K562 (cell line): ENCODE results near the gene JPH4. TPM values are rescaled to one million over a fixed set of nuclear protein-coding genes. Genes with fewer than 3 reads are reported as not detected.

Experiments
- ARHGAP35 ChIP-seq: fragments of 450-650 bp; IDR thresholded peaks from 2 replicates; pipeline ENCODE4 v1.6.1; 2018; ENCODE audit not compliant: partially characterized antibody
- CEBPG ChIP-seq, 3 experiments: fragments of 200-800 bp in 1 of 3; sonication (Bioruptor generic) in 1 of 3; sonication (generic) in 1 of 3; formaldehyde crosslinking in 1 of 3; IDR thresholded peaks in 2 of 3; conservative IDR thresholded peaks in 1 of 3; 2 replicates each; pipeline versions ENCODE4 v1.6.1 to v1.8.0; 2016 to 2022; ENCODE audit warnings: missing compliant biosample characterization in 2 of 3, missing genetic modification characterization in 2 of 3, mild to moderate bottlenecking in 1 of 3, missing genetic modification reagents in 1 of 3
- E4F1 ChIP-seq: fragments of 250-450 bp; sonication (Bioruptor Pico); IDR thresholded peaks from 2 replicates; pipeline ENCODE4 v1.5.0; 2021; ENCODE audit warnings: mild to moderate bottlenecking, borderline replicate concordance
- FIP1L1 ChIP-seq: fragments of 200-400 bp; formaldehyde crosslinking; IDR thresholded peaks from 2 replicates; pipeline ENCODE4 v1.6.1; 2018; ENCODE audit warnings: mild to moderate bottlenecking, low read depth, low read length; ENCODE audit not compliant: poor library complexity, severe bottlenecking
- FOXJ3 ChIP-seq: sonication (generic); formaldehyde crosslinking; IDR thresholded peaks from 2 replicates; pipeline ENCODE4 v1.4.0; 2020; ENCODE audit warnings: mild to moderate bottlenecking, missing genetic modification reagents
- HES1 ChIP-seq: fragments of 450-650 bp; IDR thresholded peaks from 2 replicates; pipeline ENCODE4 v1.6.1; 2016; ENCODE audit warnings: low read depth, mild to moderate bottlenecking, moderate library complexity
- HOXB6 ChIP-seq: fragments of 250-450 bp; sonication (Bioruptor Pico); IDR thresholded peaks from 2 replicates; pipeline ENCODE4 v1.5.1; 2022; ENCODE audit warnings: mild to moderate bottlenecking, borderline replicate concordance
- KLF16 ChIP-seq: IDR thresholded peaks from 2 replicates; pipeline ENCODE4 v1.6.1; 2016; ENCODE audit warnings: antibody characterized with exemption
- NFE2 ChIP-seq: IDR thresholded peaks from 2 replicates; pipeline ENCODE4 v1.6.1; 2014; ENCODE audit warnings: antibody characterized with exemption, low read depth
- NR3C1 ChIP-seq: sonication (generic); formaldehyde crosslinking; IDR thresholded peaks from 2 replicates; pipeline ENCODE4 v1.8.1; 2022; ENCODE audit warnings: missing genetic modification reagents
- OTX1 ChIP-seq: fragments of 450-650 bp; formaldehyde crosslinking; IDR thresholded peaks from 2 replicates; pipeline ENCODE4 v1.4.0; 2022; ENCODE audit warnings: mild to moderate bottlenecking
- PPARD ChIP-seq: fragments of 250-450 bp; sonication (Bioruptor Pico); IDR thresholded peaks from 2 replicates; pipeline ENCODE4 v1.8.0; 2022; ENCODE audit warnings: inconsistent platforms, mild to moderate bottlenecking, moderate library complexity
- RAD51 ChIP-seq: fragments of 450-650 bp; IDR thresholded peaks from 2 replicates; pipeline ENCODE4 v1.7.1; 2016; ENCODE audit warnings: low read depth, mild to moderate bottlenecking, borderline replicate concordance
- U2AF2 ChIP-seq: fragments of 200-400 bp; formaldehyde crosslinking; optimal IDR thresholded peaks from 2 replicates; pipeline ENCODE3; 2017; ENCODE audit warnings: low read depth, mild to moderate bottlenecking, low read length
- USF2 ChIP-seq: sonication (generic); formaldehyde crosslinking; IDR thresholded peaks from 2 replicates; pipeline ENCODE4 v1.5.0; 2020; ENCODE audit warnings: missing genetic modification reagents
- WHSC1 ChIP-seq: IDR thresholded peaks from one replicate; pipeline ENCODE4 v1.6.1; 2012; ENCODE audit warnings: low read length, control low read depth, inconsistent platforms
- ZBTB49 ChIP-seq: sonication (generic); formaldehyde crosslinking; IDR thresholded peaks from 2 replicates; pipeline ENCODE4 v1.8.0; 2022; ENCODE audit warnings: missing genetic modification reagents, mild to moderate bottlenecking, borderline replicate concordance
- ZNF280A ChIP-seq: fragments of 450-650 bp; IDR thresholded peaks from 2 replicates; pipeline ENCODE4 v1.6.1; 2018; ENCODE audit warnings: mild to moderate bottlenecking, low read depth; ENCODE audit not compliant: partially characterized antibody
- polyA plus RNA-seq, 8 experiments: library from polyadenylated mRNA; depleted of rRNA in 4 of 8; stranded (reverse) in 5 of 8; unstranded in 3 of 8; fragments of >200 nt; fragmentation: Nextera tagmentation in 2 of 8; fragmentation: Illumina TruSeq in 1 of 8; extraction: Ambion mirVana in 2 of 8; extraction: Trizol in 1 of 8; gene quantifications; 2 replicates each; pipeline versions ENCODE4 v1.2.1 to v1.2.3, GENCODE V29; 2011 to 2014; ENCODE audit warnings: inconsistent platforms in 1 of 8, missing spikeins in 1 of 8
- total RNA-seq, 7 experiments: library from RNA; depleted of rRNA in 6 of 7; stranded (reverse); fragments of >200 nt in 6 of 7; fragmentation: Illumina TruSeq in 2 of 7; extraction: Trizol in 2 of 7; gene quantifications; 2 replicates each; pipeline versions ENCODE4 v1.2.1 to v1.2.3, GENCODE V29; 2011 to 2021; ENCODE audit warnings: low replicate concordance in 1 of 7

JPH4 gene
- total and polyA plus RNA-seq, 9 of the 15 experiments (the other 6 are each of a cell fraction or from before 2014, with no cell fraction given), result 0.04 to 0.13 (median 0.06) TPM; not detected in 5

GRCh38 chr14:23555882-23556699 is 22.5 kb downstream of the JPH4 start, which contains the start of gene THTPA (continued):
- TF ChIP-seq HES1, result no peak
- no peak for TF ChIP-seq WHSC1
- no peak for TF ChIP-seq KLF16
- no peak for TF ChIP-seq USF2
- TF ChIP-seq E4F1, result no peak
- no peak for TF ChIP-seq PPARD (CRISPR knock-in tag)
- TF ChIP-seq FOXJ3 (CRISPR knock-in tag), result no peak
- TF ChIP-seq NFE2, result no peak
- TF ChIP-seq HOXB6 (CRISPR knock-in tag), result no peak
- peak; percentile 40; the same call in 1 of the 2 replicates for TF ChIP-seq CEBPG (CRISPR knock-in tag; IDR thresholded peaks at IDR 0.05)
- TF ChIP-seq CEBPG (tag; conservative IDR thresholded peaks at IDR 0.05 in 1 of 2, IDR thresholded peaks at IDR 0.05 in 1 of 2), result peak; percentile 25 to 51; a peak in 2 of 4 replicates
- no peak for TF ChIP-seq ARHGAP35
- no peak for TF ChIP-seq ZNF280A
- TF ChIP-seq ZBTB49 (CRISPR knock-in tag), result no peak
- no peak for TF ChIP-seq FIP1L1
- TF ChIP-seq NR3C1 (CRISPR knock-in tag), result no peak
- no peak for TF ChIP-seq U2AF2
- TF ChIP-seq RAD51, result 0 out of 2 replicates have a peak, but pooled peaks have one; percentile 8
- TF ChIP-seq OTX1 (CRISPR knock-in tag), result no peak
